GM12891 (cell line): Measurements from ENCODE around the gene ERMP1.

ENCODE experiments used
- PAX5 ChIP-seq: IDR thresholded peaks from 2 replicates; pipeline ENCODE4 v1.6.1; 2011; ENCODE audit warnings: low read length, moderate library complexity, mild to moderate bottlenecking; ENCODE audit not compliant: insufficient read depth, severe bottlenecking
- POLR2A ChIP-seq: IDR thresholded peaks from 2 replicates; pipeline ENCODE4 v1.6.1; 2011; ENCODE audit warnings: low read depth, low read length, control low read depth
- POLR2AphosphoS5 ChIP-seq: IDR thresholded peaks from 2 replicates; pipeline ENCODE4 v1.6.1; 2011; ENCODE audit warnings: low read depth, low read length, control low read depth
- SPI1 ChIP-seq: IDR thresholded peaks from 2 replicates; pipeline ENCODE4 v1.6.1; 2011; ENCODE audit warnings: low read depth, low read length, control low read depth
- TAF1 ChIP-seq: IDR thresholded peaks from 2 replicates; pipeline ENCODE4 v1.6.1; 2011; ENCODE audit warnings: low read depth, low read length, control low read depth

- no peak for TF ChIP-seq POLR2AphosphoS5
- TF ChIP-seq POLR2A, result no peak
- TF ChIP-seq SPI1, result no peak
- no peak for TF ChIP-seq PAX5
- TF ChIP-seq TAF1, result no peak
These were observed 30.3 kb upstream of the ERMP1 start for GRCh38 chr9:5863092-5863746.
